HG03469 (cell line): ENCODE measurements around the gene ZNF169.
"Not testable (repeated sequence)": the region's sequence is repeated elsewhere in the genome, so short reads cannot be mapped to it uniquely, and the experiment has no call there.

Source experiments
- ATAC-seq: cut with Tn5 transposase; IDR thresholded peaks from one replicate; pipeline ENCODE4 v1.9.1; 2021; ENCODE audit warnings: mild to moderate bottlenecking, moderate library complexity, moderate number of reproducible peaks; ENCODE audit not compliant: unreplicated experiment

Gene ZNF169

DNA sequence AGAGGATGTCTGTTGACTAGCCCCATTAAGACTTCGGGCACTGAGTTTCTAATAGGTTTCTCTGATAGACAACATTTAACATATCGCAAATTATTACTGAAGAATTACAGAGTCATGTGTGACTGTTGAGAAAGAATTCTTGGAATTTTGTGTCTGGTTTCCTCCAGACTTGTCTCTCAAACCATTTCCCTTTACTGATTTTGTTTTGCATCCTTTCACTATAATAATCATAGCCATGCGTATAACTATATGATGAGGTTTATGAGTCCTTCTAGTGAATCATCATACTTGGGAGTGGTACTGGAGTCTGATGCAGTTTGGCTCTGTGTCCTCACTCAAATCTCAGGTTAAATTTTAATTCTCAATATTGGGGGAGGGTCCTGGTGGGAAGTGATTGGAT lies 27.0 kb downstream of the ZNF169 start:
- no peak for ATAC-seq

DNA sequence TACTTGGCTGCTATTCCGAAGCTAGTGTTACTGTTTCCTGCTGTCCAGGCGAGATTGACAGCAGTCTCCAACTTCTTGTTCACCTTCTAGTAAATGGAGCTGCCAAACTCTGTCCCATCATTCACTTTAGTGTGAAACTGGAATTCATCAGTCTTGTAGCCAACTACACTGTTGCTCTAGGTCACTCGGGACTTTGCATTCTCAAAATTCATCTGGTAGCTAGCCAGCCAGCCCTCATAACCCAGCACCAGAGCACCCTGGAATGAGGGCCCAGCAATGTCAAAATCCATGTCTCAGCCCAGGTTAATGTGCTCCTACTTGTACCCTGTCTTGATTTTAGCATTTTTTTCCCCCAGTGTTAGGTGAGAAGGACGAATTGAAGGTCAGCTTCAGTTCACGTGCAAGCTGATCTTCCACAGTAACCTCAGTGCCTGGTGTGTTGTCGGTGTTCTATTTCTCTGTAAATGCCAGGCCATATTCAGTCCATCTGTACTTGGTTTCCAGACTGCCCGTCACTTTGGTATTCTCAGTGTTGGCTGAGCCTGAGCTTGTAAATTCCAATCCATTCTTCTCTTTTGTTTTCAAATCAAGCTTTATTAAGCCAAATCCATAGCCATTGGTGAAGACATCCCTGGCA lies 28.9 kb downstream of the ZNF169 start:
- ATAC-seq = no peak

DNA sequence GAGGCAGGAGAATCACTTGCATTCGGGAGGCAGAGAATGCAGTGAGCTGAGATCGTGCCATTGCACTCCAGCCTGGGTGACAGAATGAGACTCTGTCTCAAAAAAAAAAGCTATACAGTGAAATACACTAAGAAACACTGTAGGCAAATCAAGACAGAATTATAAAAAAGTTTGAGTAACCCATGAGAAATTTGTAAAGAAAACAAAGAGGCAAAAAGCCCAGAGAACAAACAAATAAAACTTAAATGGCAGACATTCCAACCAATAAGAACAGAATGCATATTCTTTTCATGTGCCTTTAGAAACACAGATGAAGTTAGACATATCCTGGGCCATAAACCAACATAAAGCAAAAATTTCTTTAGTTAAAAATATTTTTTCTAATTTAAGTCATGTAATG lies 30.6 kb downstream of the ZNF169 start:
- no peak for ATAC-seq

DNA sequence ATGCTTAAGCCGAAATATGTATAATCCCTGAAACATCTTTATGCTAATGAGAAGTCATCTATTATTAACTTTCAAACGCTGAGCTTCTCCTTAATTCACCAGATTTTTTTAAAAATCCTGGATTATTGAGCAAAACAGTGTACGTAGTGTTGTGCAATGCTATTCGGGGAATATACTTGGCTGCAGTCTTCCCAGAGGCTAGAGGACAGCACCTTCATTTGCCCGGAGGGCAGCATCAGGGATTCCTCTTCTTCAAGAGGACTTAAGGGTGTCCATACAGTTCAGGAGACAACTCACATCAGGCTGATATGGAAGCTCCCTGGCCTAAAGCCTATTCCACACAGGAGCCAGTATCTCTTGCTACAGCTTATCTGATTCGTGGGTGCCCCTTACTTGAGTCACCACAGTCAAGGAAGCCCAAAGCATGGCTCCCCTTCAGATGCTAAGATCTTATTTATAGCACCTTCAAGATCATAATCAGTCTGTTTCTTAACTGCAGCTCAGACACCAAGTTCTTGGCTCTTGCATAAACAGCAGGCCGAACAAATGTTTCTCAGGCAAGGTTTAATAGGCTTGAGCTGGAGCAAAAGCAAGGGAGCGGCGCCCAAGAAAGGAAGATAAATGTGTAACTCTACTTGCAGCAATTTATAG lies 40.0 kb downstream of the ZNF169 start:
- ATAC-seq = no peak

DNA sequence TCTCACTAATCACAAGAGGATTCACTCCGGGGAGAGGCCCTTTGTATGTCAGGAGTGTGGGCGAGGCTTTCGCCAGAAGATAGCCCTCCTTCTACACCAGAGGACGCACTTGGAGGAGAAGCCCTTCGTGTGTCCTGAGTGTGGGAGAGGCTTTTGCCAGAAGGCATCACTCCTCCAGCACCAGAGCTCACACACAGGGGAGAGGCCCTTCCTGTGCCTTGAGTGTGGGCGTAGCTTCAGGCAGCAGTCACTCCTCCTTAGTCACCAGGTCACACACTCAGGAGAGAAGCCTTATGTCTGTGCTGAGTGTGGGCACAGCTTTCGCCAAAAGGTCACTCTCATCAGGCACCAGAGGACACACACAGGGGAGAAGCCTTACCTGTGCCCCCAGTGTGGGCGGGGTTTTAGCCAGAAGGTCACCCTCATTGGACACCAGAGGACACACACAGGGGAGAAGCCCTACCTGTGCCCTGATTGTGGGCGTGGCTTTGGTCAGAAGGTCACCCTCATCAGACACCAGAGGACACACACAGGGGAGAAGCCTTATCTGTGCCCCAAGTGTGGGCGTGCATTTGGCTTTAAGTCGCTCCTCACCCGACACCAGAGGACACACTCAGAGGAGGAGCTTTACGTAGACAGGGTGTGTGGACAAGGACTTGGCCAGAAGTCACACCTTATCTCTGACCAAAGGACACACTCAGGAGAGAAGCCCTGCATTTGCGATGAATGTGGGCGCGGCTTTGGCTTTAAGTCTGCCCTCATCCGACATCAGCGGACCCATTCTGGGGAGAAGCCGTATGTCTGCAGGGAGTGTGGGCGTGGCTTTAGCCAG lies 41.6 kb downstream of the ZNF169 start:
- ATAC-seq = no peak

DNA sequence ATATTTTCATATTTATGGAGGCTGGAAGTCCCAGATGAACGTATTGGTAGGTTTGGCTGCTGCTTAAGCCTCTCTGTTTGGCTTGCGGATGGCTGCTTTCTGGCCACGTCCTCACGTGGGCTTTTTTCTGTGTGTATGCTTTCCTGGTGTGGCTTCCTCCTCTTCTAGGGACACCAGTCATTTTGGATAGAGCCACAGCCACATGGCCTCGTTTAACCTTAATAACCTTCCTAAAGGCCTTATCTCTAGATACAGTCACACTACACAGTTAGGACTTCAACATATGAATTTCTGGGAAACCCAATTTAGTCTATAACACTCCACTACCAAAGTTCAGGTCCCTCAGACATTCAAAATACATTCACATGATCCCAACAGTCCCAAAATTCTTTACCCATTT lies 42.5 kb downstream of the ZNF169 start:
- no peak for ATAC-seq

DNA sequence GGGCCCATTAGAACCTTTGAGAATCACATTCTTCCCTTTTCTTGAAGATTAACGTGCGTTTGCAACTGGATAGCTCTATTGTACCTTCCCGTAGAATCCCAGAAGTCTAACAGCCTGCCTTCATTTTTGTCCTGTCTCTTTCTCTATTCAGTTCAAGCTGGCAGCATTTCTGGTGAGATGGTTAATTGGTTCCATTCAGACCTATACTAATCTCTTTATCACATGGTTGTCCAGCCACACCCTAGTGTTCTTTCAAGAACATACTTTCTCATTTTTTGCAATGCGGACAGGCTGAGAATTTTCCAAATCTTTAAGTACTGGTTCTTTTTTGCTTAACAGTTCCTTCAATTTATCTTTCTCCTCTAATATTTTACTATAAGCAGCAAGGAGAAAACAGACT lies 43.3 kb downstream of the ZNF169 start:
- ATAC-seq = no peak

DNA sequence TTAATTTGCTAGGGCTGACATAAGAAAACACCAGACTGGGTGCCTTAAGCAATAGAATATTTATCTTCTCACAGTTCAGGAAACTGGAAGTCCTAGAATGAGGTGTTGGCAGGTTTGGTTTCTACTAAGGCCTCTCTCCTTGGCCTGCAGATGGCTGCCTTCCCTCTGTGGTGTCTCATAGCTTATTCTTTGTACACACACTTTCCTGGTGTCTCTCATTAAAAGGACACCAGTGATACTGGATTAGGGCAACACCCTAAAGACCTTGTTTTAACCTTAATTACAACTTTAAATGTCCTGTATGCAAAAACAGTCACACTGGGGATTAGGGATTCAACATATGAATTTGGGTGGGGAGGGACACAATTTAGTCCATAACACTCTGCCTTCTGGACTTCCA lies 44.2 kb downstream of the ZNF169 start:
- ATAC-seq = no peak

DNA sequence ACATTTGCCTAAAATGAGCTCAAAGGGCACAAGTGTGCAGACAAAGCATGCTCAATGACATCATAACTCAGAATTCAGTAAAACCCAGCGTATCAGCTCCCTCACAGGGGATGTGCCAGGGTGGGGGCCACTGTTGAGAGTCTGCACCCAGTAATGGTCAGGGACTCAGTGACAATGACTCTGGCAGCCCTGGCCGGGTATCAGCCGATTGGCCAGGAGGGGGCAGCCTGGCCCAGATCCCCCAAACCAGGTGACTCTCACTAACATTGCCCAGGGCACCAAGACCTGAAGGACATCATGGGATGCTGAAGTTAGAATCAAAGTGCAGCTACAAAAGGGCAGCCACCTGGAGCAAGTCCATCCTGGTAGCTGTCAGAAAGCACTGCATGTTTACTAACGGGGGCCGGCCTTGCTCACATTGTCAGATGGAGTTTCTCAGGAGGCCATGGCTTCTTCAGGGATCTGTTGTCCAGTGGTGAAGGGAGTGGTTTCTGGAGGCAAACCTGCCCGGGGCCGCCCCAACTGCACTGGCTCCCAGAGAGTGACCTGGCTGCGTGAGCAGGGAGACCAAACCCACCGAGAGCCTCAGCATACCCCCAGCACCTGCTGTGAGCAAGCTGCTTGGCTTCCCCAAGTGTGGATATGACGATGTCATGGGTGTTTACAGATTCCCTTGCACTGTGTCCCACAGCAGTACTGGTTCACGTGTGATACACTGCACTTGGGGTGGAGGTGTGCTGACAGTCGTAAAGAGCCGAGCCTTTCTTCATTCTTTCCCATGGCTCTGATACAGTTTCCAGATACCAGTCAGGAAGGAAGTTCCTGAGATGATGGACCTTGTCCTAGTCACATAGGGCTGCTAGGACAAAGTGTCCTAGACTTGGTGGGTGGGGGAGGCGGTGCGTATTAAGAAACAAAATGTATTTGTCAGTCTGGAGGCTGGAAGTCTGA lies 56.2 kb downstream of the ZNF169 start:
- not testable (repeated sequence) for ATAC-seq

DNA sequence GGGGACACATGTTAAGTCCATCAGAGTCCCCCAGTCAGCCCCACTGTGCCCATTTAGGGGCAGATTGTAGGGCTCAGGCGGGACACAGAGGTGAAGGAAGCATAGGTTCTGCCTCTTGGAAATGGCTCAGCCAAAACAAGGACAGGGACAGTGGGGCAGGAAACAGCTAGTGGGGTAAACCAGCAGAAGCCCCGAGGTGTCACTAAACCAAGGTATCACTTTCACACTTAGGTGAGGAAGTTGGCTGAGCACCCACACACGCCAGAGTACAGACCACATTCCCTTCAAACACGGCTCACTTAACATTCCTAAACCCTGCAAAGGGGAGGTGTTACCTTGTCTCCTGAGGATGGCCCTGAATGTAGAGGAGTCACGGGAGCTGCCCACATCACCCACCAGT lies 57.1 kb downstream of the ZNF169 start:
- not testable (repeated sequence) for ATAC-seq

DNA sequence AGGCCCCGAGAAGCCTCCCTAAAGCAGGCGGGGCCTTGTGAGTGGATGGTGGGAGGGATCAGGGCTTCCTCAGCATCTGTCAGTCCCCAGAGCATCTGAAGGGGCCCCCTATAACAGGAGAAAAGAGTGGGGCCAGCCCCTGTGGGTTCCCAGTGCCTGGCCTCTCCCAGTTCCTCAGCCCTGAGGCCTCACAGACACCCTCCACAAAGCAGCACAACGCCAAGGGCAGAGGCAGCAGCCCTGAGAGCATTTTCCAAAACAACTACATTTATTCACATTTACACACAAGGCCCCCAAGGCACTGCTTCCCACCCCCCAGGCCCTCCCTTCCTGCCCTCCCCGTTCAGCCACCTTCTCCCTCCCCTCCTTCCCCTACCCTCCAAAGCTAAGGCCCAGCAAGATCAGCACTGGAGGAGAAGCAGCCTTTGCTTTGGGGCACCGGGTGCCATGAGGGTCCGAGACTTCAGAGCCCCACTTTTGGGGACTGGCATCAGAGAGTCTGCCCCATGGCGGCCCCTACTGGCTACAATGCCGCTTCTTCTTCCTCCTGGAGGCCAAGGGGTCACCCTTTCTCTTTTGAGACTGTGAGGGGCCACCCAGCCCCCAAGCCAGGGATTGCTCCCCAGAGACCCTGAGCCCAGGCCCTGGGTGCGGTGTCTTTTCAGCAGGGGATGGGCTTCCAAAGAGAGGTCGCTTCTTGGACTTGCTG lies 59.0 kb downstream of the ZNF169 start:
- not testable (repeated sequence) for ATAC-seq

DNA sequence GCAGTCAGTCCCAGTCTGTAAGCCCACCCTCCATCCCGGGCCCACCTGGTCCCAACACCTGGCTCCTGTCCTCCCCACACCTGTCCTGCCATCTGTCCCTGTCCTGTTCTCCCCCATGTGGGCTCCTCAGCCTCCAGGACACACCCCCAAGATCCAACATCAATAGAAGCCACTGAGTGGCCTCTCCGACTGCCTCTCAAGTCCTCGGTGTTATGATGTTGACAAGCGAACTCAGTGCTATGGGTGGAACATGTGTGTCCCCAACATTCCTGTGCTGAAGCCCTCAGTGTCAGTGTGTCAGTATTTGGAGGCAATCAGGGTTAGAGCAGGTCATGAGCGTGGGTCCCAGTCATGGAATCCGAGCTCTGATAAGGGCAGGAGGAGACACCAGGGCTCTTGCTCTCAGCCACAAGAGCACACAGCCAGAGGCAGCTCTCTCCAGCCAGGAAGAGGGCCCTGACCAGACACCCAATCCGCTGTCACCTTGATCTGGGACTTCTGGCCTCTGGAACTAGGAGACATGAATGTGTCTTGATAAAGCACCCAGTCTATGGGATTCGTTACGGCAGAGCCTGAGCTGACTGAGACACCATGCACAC lies 63.3 kb downstream of the ZNF169 start:
- not testable (repeated sequence) for ATAC-seq

DNA sequence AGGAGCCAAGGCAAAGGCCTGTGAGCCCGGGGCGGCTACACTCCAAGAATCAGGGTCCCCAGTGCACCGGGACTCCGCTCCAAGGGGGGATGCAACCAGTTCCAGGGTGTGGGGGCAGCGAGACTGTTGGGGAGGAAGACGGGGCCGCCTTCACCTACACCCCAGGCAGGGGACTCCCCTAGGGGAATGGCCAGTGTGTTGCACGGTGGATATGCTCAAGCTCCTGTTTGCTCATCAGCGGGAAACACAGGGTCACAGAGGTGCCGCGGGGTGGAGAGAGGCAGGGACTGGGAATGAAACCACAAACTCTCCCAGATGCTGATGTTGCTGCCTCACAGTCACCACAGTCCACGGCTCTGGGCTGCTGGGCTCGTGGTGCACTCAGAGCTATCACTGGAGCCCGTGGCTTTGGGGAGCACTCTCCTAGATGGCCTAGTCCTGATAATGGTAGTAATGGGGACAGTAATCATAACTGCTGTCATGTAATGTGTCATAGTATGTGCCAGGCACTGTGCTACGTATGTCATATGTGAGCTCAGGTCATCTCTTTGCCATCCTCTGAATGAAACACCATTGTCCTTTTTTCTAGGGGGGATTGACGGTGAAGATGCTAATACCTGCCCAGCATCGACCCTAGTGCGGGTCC lies 64.2 kb downstream of the ZNF169 start:
- not testable (repeated sequence) for ATAC-seq

DNA sequence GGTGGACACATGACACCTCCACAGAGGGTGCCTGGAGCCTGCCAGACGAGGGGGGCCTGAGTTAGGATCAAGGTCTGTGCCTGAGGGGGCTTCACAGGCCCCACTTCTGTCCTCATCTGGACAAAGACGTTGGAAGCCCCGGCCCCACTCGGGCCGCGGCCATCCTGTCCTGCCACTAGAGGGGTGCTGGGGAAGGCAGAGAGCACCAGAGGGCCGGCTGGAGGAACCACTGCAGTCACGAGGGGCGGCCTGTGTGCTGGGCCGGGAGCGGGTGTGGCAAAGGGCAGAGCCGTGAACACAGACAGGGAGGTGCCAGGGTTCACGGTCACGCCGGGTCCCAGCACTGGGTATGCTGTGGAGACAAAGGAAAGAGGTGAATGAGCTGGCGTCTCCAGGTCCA lies 66.5 kb downstream of the ZNF169 start:
- ATAC-seq = not testable (repeated sequence)

DNA sequence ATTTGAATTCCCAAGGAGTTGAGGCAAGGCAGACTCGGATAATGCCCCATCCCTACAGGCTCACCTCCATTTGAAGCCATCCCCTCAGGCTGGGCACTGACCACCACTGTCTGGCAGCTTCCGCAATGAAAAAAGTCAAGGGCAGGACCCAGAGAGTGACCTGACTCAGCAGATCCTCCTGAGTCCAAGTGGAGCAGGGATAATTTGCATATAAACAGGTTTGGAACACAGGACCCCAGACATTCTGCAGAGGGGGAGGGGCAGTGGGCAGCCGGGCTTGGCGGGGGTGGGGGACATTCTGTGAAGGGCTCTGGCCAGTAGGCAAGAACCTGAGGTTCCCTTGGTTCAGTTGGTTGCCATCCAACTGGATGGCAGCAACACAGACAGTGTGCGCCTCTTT lies 69.4 kb downstream of the ZNF169 start, which contains the start of gene NUTM2F:
TSS of gene NUTM2F (minus strand) at position 101 of the 400 bp plus-strand sequence. CDS start at position 80, 21 bp downstream.
- not testable (repeated sequence) for ATAC-seq

DNA sequence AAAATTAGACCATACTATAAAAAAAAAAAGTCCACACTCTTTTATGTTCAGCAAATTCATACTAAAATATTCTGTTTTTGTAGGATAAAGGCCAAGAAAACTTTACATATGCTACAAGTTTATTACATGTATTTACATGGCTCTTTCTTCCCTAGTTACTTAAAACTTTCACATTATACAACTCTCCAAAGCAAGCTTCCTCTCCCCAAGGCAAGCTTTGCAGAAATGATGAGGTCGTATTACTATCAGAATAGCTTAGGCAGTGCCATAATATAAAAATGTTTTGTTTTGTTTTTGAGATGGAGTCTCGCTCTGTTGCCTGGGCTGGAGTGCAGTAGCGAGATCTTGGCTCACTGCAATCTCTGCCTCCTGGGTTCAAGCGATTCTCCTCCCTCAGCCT lies 77.3 kb downstream of the ZNF169 start:
- ATAC-seq = not testable (repeated sequence)

DNA sequence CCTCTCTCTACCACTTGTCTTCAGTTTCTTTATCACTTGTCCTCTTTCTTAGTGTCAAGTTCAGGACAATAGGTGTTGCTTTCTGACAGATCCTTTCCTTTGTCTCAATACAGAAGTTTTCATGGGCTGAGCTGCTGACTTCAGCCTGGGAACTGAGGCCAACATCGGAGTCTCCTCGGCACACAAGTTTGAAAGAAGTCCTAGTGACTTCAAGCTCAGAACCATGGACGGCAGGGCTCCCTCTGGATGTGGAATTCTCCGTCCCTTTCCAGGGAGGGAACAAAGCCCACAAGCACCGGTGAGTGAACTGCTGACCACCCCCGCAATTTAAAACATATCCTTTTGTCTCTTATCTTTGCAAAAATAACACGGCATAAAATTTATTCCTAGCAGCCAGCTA lies 79.6 kb downstream of the ZNF169 start:
- ATAC-seq = not testable (repeated sequence)

DNA sequence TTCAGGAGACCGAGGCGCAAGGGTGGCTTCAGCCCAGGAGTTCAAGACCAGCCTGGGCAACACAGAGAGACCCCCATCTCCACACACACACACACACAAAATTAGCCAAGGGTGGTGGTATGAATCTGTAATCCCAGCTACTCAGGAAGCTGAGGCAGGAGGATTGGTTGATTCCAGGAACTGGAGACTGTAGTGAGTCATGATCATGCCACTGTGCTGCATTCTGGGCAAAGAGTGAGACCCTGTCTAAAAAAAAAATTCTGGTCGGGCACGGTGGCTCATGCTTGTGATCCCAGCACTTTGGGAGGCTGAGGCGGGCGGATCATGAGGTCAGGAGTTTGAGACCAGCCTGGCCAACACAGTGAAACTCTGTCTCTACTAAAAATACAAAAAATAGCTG lies 80.6 kb downstream of the ZNF169 start:
- ATAC-seq = not testable (repeated sequence)

DNA sequence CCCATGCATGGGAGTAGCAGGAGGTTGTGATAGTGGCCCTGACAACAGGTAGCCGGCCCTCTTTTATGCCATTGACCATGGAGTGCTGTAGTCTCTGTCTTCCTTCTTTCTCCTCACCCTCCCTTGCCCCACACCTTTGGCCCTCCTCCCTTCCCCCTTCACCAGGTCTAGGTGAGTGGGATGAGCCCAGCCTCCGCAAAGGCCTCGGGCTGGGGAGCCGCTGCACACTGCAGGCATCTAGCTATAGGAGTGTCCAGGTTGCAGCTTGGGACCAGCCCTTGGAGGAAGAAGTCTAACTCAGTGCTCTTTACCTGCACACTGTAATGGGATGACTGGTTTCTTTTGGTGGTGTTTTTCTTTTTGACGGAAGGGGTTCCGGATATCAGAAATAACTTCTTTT lies 81.7 kb downstream of the ZNF169 start:
- ATAC-seq = not testable (repeated sequence)
